HEK293 (cell line): ENCODE data around the gene DGCR2.

Source experiments
- CTCF ChIA-PET: fragments of 350-600 bp; formaldehyde crosslinking; extraction: SDS; loops from one replicate; lab custom pipeline; 2021; ENCODE audit warnings: antibody characterized with exemption; lab: Yijun Ruan, JAX
- POLR2A ChIA-PET: fragments of 300-600 bp; formaldehyde crosslinking; extraction: SDS; loops from one replicate; lab custom pipeline; 2020; ENCODE audit warnings: antibody characterized with exemption, inconsistent platforms; lab: Yijun Ruan, JAX
- H3K27ac ChIP-seq: fragments of 200-500 bp; sonication (Bioruptor generic); 2 replicates; pipeline ENCODE4 v1.5.1; 2014; ENCODE audit warnings: low read depth, low read length, control low read depth, inconsistent platforms; ENCODE audit errors: extremely low read depth
- H3K36me3 ChIP-seq, 2 experiments: fragments of 200-500 bp in 1 of 2; sonication (Bioruptor generic) in 1 of 2; 1 replicate in 1 of 2; 2 replicates in 1 of 2; pipeline ENCODE4 v1.5.1; 2014 to 2017; ENCODE audit warnings: inconsistent platforms in 2 of 2, low read length in 2 of 2; ENCODE audit not compliant: control insufficient read depth in 2 of 2, insufficient read depth in 1 of 2
- H3K4me1 ChIP-seq: fragments of 200-500 bp; sonication (Bioruptor generic); 2 replicates; pipeline ENCODE4 v1.5.1; 2014; ENCODE audit warnings: mild to moderate bottlenecking, low read length, inconsistent platforms; ENCODE audit not compliant: control insufficient read depth, insufficient read depth
- H3K4me3 ChIP-seq: 2 replicates; pipeline ENCODE4 v1.5.1; 2011; ENCODE audit warnings: low read depth, mild to moderate bottlenecking, control low read depth, low read length, moderate library complexity
- H3K9me3 ChIP-seq: fragments of 200-500 bp; sonication (Bioruptor generic); 2 replicates; pipeline ENCODE4 v1.5.1; 2014; ENCODE audit warnings: low read depth, low read length, inconsistent platforms; ENCODE audit not compliant: control insufficient read depth, insufficient read depth
- BCL11A ChIP-seq: fragments of 450-650 bp; formaldehyde crosslinking; IDR thresholded peaks from 2 replicates; pipeline ENCODE4 v1.5.1; 2016; ENCODE audit warnings: low read depth, missing biosample characterization, missing genetic modification characterization
- EGR2 ChIP-seq: fragments of 450-650 bp; formaldehyde crosslinking; IDR thresholded peaks from 2 replicates; pipeline ENCODE4 v1.5.1; 2016; ENCODE audit warnings: low read depth, missing biosample characterization, missing genetic modification characterization
- IKZF3 ChIP-seq: fragments of 450-650 bp; IDR thresholded peaks from 2 replicates; pipeline ENCODE4 v1.5.0; 2018; ENCODE audit warnings: missing biosample characterization, mild to moderate bottlenecking, missing genetic modification characterization, moderate library complexity
- OVOL3 ChIP-seq: fragments of 450-650 bp; formaldehyde crosslinking; IDR thresholded peaks from 2 replicates; pipeline ENCODE4 v1.5.1; 2016; ENCODE audit warnings: missing biosample characterization, missing genetic modification characterization
- SCRT2 ChIP-seq: fragments of 450-650 bp; formaldehyde crosslinking; IDR thresholded peaks from 2 replicates; pipeline ENCODE4 v1.5.1; 2016; ENCODE audit warnings: missing biosample characterization, missing genetic modification characterization
- ZBTB20 ChIP-seq: fragments of 450-650 bp; formaldehyde crosslinking; IDR thresholded peaks from 2 replicates; pipeline ENCODE4 v1.5.1; 2016; ENCODE audit warnings: missing biosample characterization, missing genetic modification characterization
- ZFHX2 ChIP-seq: fragments of 450-650 bp; formaldehyde crosslinking; conservative IDR thresholded peaks from 2 replicates; pipeline ENCODE4 v1.5.1; 2016; ENCODE audit warnings: missing biosample characterization, missing genetic modification characterization
- ZNF10 ChIP-seq: fragments of 450-650 bp; formaldehyde crosslinking; IDR thresholded peaks from 2 replicates; pipeline ENCODE4 v1.5.1; 2017; ENCODE audit warnings: missing biosample characterization, missing genetic modification characterization
- ZNF138 ChIP-seq: fragments of 450-650 bp; formaldehyde crosslinking; IDR thresholded peaks from 2 replicates; pipeline ENCODE4 v1.5.1; 2016; ENCODE audit warnings: missing biosample characterization, missing genetic modification characterization, borderline replicate concordance
- ZNF140 ChIP-seq: fragments of 450-650 bp; formaldehyde crosslinking; IDR thresholded peaks from 2 replicates; pipeline ENCODE4 v1.5.1; 2016; ENCODE audit warnings: missing biosample characterization, missing genetic modification characterization
- ZNF211 ChIP-seq: fragments of 450-650 bp; formaldehyde crosslinking; IDR thresholded peaks from 2 replicates; pipeline ENCODE4 v1.5.1; 2016; ENCODE audit warnings: low read depth, missing biosample characterization, missing genetic modification characterization
- ZNF274 ChIP-seq, 2 experiments: fragments of 200-500 bp in 1 of 2; fragments of 450-650 bp in 1 of 2; sonication (Bioruptor generic) in 1 of 2; formaldehyde crosslinking in 1 of 2; IDR thresholded peaks; 2 replicates each; pipeline versions ENCODE4 v1.5.1 to v1.6.1; 2014 to 2016; ENCODE audit warnings: borderline replicate concordance in 1 of 2, inconsistent platforms in 1 of 2, low read length in 1 of 2, missing biosample characterization in 1 of 2, missing genetic modification characterization in 1 of 2
- ZNF558 ChIP-seq: fragments of 450-650 bp; formaldehyde crosslinking; IDR thresholded peaks from 2 replicates; pipeline ENCODE4 v1.5.1; 2016; ENCODE audit warnings: missing biosample characterization, missing genetic modification characterization
- ZNF571 ChIP-seq: fragments of 450-650 bp; formaldehyde crosslinking; IDR thresholded peaks from 2 replicates; pipeline ENCODE4 v1.5.0; 2017; ENCODE audit warnings: missing biosample characterization, missing genetic modification characterization
- ZNF654 ChIP-seq: fragments of 450-650 bp; formaldehyde crosslinking; IDR thresholded peaks from 2 replicates; pipeline ENCODE4 v1.5.1; 2016; ENCODE audit warnings: low read depth, missing biosample characterization, missing genetic modification characterization
- ZNF76 ChIP-seq: fragments of 450-650 bp; formaldehyde crosslinking; IDR thresholded peaks from 2 replicates; pipeline ENCODE4; 2016; ENCODE audit warnings: low read depth, missing biosample characterization, missing genetic modification characterization, borderline replicate concordance
- ZNF777 ChIP-seq: fragments of 450-650 bp; formaldehyde crosslinking; IDR thresholded peaks from 2 replicates; pipeline ENCODE4 v1.5.1; 2017; ENCODE audit warnings: missing biosample characterization, missing genetic modification characterization, borderline replicate concordance
- ZSCAN23 ChIP-seq: fragments of 450-650 bp; formaldehyde crosslinking; IDR thresholded peaks from 2 replicates; pipeline ENCODE4 v1.5.1; 2016; ENCODE audit warnings: missing biosample characterization, missing genetic modification characterization
- TF ChIP-seq, protein P1 (sequence below): fragments of 450-650 bp; formaldehyde crosslinking; IDR thresholded peaks from 2 replicates; pipeline ENCODE4 v1.5.1; 2016; ENCODE audit warnings: missing biosample characterization, missing genetic modification characterization
- TF ChIP-seq, protein P2 (sequence below): fragments of 450-650 bp; formaldehyde crosslinking; IDR thresholded peaks from 2 replicates; pipeline ENCODE4 v1.5.1; 2016; ENCODE audit warnings: missing biosample characterization, missing genetic modification characterization
- TF ChIP-seq, protein P3 (sequence below): fragments of 450-650 bp; IDR thresholded peaks from 2 replicates; pipeline ENCODE4 v1.5.1; 2018; ENCODE audit warnings: missing biosample characterization, mild to moderate bottlenecking, missing genetic modification characterization
- TF ChIP-seq, protein P4 (sequence below): fragments of 450-650 bp; formaldehyde crosslinking; IDR thresholded peaks from 2 replicates; pipeline ENCODE4 v1.5.1; 2017; ENCODE audit warnings: missing biosample characterization, missing genetic modification characterization
- TF ChIP-seq, protein P5 (sequence below): fragments of 450-650 bp; formaldehyde crosslinking; IDR thresholded peaks from 2 replicates; pipeline ENCODE4 v1.5.1; 2016; ENCODE audit warnings: missing biosample characterization, missing genetic modification characterization

Gene DGCR2

DNA sequence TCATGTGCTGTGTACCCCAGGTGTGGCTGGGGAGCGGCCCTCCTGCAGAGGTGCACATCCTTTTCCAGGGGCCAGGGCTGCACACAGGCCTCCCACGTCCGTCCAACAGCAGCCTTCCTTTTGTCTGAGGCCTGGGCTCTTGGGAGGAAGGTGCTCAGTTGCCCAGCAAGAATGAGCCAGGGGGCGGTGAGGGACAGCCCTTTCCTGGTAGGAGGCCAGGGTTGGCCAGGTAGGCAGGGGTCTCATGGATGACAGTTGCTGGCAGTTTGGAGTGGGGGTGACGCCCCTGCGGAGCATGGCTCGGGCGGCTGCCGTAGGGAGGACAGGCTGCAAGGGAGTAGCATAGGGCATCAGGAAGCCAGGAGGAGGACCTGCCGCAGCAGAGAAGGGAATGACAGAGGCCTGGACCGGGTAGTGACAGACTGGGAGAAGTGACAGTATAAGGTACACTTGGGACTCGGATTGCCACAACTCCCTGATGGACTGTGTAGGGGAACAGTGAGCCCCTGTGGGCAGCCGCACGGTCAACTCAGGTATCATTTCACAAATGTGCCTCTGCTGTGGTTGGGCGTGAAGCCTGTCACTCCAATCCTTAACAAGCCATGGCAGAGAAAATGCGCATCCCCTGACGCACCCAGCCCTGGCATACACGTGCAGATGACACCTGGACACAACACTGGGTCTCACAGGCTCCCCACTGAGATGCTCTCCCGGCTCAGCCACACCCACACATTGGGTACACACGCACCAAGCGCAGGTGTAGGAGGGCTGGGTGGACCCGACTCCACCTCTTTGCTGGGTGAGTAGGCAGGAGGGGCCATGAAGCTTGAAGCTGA lies 79.7 kb downstream of the DGCR2 start:
- POLR2A ChIA-PET, result no interaction called here
- H3K27ac ChIP-seq, result no peak overlapping the region

DNA sequence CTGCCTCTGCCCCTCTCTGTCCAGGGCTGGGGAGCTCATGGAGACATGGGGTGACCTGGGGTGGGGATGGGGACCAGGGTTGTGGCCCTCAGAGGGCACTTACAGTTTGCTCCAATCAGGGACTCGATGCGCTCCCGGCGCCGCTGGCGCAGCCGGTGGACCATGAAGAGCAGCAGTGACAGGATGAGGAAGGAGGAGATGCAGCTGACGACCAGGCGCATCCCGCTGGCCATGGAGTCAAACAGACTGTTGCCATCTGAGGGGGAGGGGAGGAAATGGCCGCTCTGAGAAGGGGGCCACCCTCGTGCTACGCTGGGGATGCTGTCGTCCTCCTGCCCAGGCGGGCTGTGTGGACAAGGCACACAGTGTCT lies 80.5 kb downstream of the DGCR2 start:
- no peaks in the 10 kb centered on the region for H3K4me1 ChIP-seq
- TF ChIP-seq ZNF558 (no peak), ZNF10 (no peak), ZBTB20 (tag by site-specific recombination) (no peak), IKZF3 (tag by site-specific recombination) (no peak), ZNF211 (tag by site-specific recombination) (no peak), ZNF138 (tag by site-specific recombination) (no peak), BCL11A (tag by site-specific recombination) (no peak), ZNF654 (tag by site-specific recombination) (no peak), ZNF274 (IDR thresholded peaks at IDR 0.05; ENCODE audit: low read length) (no peak), ZNF274 (tag by site-specific recombination; IDR thresholded peaks at IDR 0.05; ENCODE audit: borderline replicate concordance) (no peak), ZSCAN23 (no peak)
- TF ChIP-seq, protein P1, sequence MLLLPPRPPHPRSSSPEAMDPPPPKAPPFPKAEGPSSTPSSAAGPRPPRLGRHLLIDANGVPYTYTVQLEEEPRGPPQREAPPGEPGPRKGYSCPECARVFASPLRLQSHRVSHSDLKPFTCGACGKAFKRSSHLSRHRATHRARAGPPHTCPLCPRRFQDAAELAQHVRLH (tag by site-specific recombination), result no peak
- TF ChIP-seq, protein P2, sequence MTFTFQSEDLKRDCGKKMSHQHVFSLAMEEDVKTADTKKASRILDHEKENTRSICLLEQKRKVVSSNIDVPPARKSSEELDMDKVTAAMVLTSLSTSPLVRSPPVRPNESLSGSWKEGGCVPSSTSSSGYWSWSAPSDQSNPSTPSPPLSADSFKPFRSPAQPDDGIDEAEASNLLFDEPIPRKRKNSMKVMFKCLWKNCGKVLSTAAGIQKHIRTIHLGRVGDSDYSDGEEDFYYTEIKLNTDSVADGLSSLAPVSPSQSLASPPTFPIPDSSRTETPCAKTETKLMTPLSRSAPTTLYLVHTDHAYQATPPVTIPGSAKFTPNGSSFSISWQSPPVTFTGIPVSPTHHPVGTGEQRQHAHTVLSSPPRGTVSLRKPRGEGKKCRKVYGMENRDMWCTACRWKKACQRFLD (tag by site-specific recombination), result no peak
- TF ChIP-seq, protein P3, sequence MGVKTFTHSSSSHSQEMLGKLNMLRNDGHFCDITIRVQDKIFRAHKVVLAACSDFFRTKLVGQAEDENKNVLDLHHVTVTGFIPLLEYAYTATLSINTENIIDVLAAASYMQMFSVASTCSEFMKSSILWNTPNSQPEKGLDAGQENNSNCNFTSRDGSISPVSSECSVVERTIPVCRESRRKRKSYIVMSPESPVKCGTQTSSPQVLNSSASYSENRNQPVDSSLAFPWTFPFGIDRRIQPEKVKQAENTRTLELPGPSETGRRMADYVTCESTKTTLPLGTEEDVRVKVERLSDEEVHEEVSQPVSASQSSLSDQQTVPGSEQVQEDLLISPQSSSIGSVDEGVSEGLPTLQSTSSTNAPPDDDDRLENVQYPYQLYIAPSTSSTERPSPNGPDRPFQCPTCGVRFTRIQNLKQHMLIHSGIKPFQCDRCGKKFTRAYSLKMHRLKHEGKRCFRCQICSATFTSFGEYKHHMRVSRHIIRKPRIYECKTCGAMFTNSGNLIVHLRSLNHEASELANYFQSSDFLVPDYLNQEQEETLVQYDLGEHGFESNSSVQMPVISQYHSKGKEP, result no peak
- TF ChIP-seq, protein P4, sequence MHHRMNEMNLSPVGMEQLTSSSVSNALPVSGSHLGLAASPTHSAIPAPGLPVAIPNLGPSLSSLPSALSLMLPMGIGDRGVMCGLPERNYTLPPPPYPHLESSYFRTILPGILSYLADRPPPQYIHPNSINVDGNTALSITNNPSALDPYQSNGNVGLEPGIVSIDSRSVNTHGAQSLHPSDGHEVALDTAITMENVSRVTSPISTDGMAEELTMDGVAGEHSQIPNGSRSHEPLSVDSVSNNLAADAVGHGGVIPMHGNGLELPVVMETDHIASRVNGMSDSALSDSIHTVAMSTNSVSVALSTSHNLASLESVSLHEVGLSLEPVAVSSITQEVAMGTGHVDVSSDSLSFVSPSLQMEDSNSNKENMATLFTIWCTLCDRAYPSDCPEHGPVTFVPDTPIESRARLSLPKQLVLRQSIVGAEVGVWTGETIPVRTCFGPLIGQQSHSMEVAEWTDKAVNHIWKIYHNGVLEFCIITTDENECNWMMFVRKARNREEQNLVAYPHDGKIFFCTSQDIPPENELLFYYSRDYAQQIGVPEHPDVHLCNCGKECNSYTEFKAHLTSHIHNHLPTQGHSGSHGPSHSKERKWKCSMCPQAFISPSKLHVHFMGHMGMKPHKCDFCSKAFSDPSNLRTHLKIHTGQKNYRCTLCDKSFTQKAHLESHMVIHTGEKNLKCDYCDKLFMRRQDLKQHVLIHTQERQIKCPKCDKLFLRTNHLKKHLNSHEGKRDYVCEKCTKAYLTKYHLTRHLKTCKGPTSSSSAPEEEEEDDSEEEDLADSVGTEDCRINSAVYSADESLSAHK, result no peak
- no peak overlapping the region for H3K4me3 ChIP-seq
- H3K36me3 ChIP-seq, result peaks cover 6 to 89% of the 10 kb centered on the region in 2 experiments; a peak in 2 of 3 replicates
- ChIA-PET CTCF (no interaction called here), POLR2A (no interaction called here)
- H3K27ac ChIP-seq, result no peak overlapping the region
- H3K9me3 ChIP-seq, result no peaks in the 10 kb centered on the region

More for the DNA sequence above, 79.7 kb downstream of the DGCR2 start:
- CTCF ChIA-PET, result no interaction called here
- no peak for TF ChIP-seq OVOL3 (tag by site-specific recombination)
- TF ChIP-seq ZSCAN23, result no peak
- TF ChIP-seq ZFHX2, result peak; percentile 44
- TF ChIP-seq ZNF777 (tag by site-specific recombination), result no peak
- no peak for TF ChIP-seq ZNF571
- no peak for TF ChIP-seq ZNF140 (tag by site-specific recombination)
- TF ChIP-seq ZNF76 (tag by site-specific recombination), result no peak
- TF ChIP-seq, protein P5, sequence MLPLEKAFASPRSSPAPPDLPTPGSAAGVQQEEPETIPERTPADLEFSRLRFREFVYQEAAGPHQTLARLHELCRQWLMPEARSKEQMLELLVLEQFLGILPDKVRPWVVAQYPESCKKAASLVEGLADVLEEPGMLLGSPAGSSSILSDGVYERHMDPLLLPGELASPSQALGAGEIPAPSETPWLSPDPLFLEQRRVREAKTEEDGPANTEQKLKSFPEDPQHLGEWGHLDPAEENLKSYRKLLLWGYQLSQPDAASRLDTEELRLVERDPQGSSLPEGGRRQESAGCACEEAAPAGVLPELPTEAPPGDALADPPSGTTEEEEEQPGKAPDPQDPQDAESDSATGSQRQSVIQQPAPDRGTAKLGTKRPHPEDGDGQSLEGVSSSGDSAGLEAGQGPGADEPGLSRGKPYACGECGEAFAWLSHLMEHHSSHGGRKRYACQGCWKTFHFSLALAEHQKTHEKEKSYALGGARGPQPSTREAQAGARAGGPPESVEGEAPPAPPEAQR (tag by site-specific recombination), result no peak
- TF ChIP-seq, protein P1 (tag by site-specific recombination), result no peak
- peak; percentile 75 for TF ChIP-seq EGR2 (tag by site-specific recombination)
- no peak for TF ChIP-seq SCRT2
- no peaks in the 10 kb centered on the region for H3K4me1 ChIP-seq
- H3K9me3 ChIP-seq, result no peaks in the 10 kb centered on the region
- no peak overlapping the region for H3K4me3 ChIP-seq
- H3K36me3 ChIP-seq, result peaks cover 6 to 93% of the 10 kb centered on the region in 2 experiments; a peak in 2 of 3 replicates
